GM21529 (cell line): ENCODE results near the gene SAMSN1.

Experiments used
- ATAC-seq: cut with Tn5 transposase; IDR thresholded peaks from one replicate; pipeline ENCODE4 v1.9.1; 2021; ENCODE audit not compliant: unreplicated experiment

The SAMSN1 gene

DNA sequence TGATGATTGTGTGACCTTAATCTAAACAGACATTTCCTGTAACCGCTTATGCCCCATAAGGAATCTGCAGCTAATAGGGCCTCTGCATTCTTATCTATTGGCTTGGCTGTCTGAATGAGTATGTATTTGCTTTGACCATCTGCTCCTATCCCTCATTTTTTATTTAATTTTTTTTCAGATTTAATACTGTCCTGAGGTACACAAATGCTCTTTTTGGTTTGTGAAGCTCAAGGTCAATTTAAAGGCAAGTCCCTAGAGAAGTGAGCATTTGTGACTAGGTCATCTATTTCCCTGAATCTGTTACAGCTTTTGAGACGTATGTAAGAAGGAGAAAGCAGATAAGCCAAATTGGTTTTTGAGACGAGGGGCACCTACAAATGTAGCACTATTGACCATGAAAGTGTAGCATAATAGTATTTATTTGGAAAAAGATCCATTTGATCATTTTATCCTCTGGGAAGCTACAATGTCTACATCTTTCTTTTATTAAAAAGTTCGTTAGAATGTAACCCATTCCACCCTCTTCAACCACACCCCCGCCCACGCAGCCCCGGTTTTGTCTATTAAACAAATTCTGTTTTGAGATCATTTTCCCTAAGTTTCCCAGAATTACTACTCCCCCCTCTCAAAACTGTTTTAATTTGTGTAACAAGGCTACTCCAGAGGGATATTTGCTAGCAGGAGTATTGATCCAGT lies 93.9 kb downstream of the SAMSN1 start:
- ATAC-seq, result no peak

DNA sequence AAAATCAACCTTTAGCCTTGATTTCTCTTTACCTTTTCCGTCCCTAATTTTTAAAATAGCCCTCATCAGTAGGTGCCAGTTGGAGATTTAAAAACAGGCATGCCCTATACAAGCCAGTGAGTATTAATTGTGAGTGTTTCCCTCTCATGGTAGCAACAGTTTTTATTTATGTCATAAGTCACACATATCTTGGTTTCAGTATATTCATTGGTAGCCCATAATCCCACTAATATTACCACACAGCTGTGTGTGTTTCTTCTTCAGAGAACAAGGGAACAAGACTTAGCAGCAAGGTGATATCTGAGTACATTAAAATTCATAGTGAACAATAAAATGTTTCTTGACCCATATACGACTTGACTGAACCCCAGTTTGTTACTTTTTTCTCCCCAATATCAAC lies 94.6 kb downstream of the SAMSN1 start:
- no peak for ATAC-seq

DNA sequence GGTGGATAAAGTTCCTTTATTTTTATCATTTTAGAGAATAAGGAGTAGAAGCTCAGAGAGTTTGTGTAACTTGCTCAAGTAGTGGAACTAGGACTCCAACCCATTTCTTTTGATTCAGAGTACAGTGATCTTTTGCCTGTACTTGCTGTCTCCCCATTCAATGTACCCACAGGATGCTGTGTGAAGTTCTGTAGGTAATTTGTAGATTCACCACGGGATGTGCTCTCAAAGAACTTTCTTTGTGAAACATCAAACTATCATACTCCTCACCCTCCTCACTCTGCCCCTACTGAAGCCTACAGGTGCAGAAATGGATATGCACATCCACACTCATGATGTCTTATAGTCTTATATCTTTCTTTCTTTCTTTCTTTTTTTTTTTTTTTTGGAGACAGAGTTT lies 97.3 kb downstream of the SAMSN1 start:
- ATAC-seq, result no peak

DNA sequence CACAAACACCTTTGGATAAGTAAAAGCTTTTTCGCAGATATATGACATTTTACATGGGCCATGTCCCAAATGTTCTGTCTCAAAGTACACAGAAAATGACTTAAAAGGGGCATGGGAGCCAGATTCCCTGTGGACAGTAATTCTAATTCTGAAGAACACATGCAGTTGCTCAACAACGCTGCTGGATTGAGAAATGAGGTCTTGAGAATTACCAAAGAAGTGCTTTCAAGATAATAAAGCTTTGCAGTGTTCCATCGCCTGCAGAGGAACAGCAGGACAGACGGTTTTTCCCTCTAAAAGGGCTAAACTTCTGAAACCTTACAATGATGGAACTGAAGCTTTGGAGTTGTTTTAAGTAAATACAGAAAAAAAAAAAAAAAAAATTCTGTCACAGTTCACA lies 107.9 kb downstream of the SAMSN1 start:
- no peak for ATAC-seq

DNA sequence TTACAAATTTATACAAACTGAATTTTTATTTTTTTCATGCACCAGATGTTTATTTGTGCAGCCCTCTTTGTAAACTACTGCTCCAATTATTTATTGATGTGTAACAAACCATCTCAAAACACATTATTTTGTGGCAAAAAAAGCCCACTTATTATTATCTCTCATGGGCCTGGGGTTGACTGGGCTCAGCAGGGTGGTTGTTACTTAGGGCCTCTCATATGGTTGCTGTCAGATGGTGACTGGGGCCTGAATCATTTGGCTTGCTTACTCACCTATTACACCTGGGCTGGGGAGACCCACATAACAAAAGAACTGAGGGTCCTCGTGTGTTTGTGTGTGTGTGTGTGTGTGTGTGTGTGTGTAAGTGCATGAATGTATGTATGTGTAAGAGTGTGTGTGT lies 110.7 kb downstream of the SAMSN1 start:
- ATAC-seq, result no peak
